HEK293 (cell line): ENCODE data around the gene HOXC11.
A peak's percentile ranks its signal among the peaks of the same experiment; 100 is the strongest.

Source experiments
- CTCF ChIA-PET: fragments of 350-600 bp; formaldehyde crosslinking; extraction: SDS; loops from one replicate; lab custom pipeline; 2021; ENCODE audit warnings: antibody characterized with exemption; lab: Yijun Ruan, JAX
- POLR2A ChIA-PET: fragments of 300-600 bp; formaldehyde crosslinking; extraction: SDS; loops from one replicate; lab custom pipeline; 2020; ENCODE audit warnings: antibody characterized with exemption, inconsistent platforms; lab: Yijun Ruan, JAX
- H3K27ac ChIP-seq: fragments of 200-500 bp; sonication (Bioruptor generic); 2 replicates; pipeline ENCODE4 v1.5.1; 2014; ENCODE audit warnings: low read depth, low read length, control low read depth, inconsistent platforms; ENCODE audit errors: extremely low read depth
- H3K36me3 ChIP-seq, 2 experiments: fragments of 200-500 bp in 1 of 2; sonication (Bioruptor generic) in 1 of 2; 1 replicate in 1 of 2; 2 replicates in 1 of 2; pipeline ENCODE4 v1.5.1; 2014 to 2017; ENCODE audit warnings: inconsistent platforms in 2 of 2, low read length in 2 of 2; ENCODE audit not compliant: control insufficient read depth in 2 of 2, insufficient read depth in 1 of 2
- H3K4me1 ChIP-seq: fragments of 200-500 bp; sonication (Bioruptor generic); 2 replicates; pipeline ENCODE4 v1.5.1; 2014; ENCODE audit warnings: mild to moderate bottlenecking, low read length, inconsistent platforms; ENCODE audit not compliant: control insufficient read depth, insufficient read depth
- H3K4me3 ChIP-seq: 2 replicates; pipeline ENCODE4 v1.5.1; 2011; ENCODE audit warnings: low read depth, mild to moderate bottlenecking, control low read depth, low read length, moderate library complexity
- H3K9me3 ChIP-seq: fragments of 200-500 bp; sonication (Bioruptor generic); 2 replicates; pipeline ENCODE4 v1.5.1; 2014; ENCODE audit warnings: low read depth, low read length, inconsistent platforms; ENCODE audit not compliant: control insufficient read depth, insufficient read depth
- BCL11B ChIP-seq: fragments of 450-650 bp; formaldehyde crosslinking; IDR thresholded peaks from 2 replicates; pipeline ENCODE4 v1.5.1; 2016; ENCODE audit warnings: low read depth, missing biosample characterization, missing genetic modification characterization
- HOXA7 ChIP-seq: sonication (generic); formaldehyde crosslinking; IDR thresholded peaks from 2 replicates; pipeline ENCODE4 v1.8.1; 2022; ENCODE audit warnings: missing genetic modification reagents, borderline replicate concordance
- IKZF3 ChIP-seq: fragments of 450-650 bp; IDR thresholded peaks from 2 replicates; pipeline ENCODE4 v1.5.0; 2018; ENCODE audit warnings: missing biosample characterization, mild to moderate bottlenecking, missing genetic modification characterization, moderate library complexity
- KLF10 ChIP-seq: fragments of 450-650 bp; IDR thresholded peaks from 2 replicates; pipeline ENCODE4 v1.5.1; 2018; ENCODE audit warnings: missing biosample characterization, mild to moderate bottlenecking, missing genetic modification characterization
- PATZ1 ChIP-seq: fragments of 450-650 bp; formaldehyde crosslinking; IDR thresholded peaks from 2 replicates; pipeline ENCODE4 v1.5.1; 2016; ENCODE audit warnings: missing biosample characterization, missing genetic modification characterization
- SP7 ChIP-seq: fragments of 450-650 bp; formaldehyde crosslinking; IDR thresholded peaks from 2 replicates; pipeline ENCODE4 v1.5.1; 2016; ENCODE audit warnings: missing biosample characterization, missing genetic modification characterization
- ZNF114 ChIP-seq: fragments of 450-650 bp; formaldehyde crosslinking; IDR thresholded peaks from 2 replicates; pipeline ENCODE4 v1.5.0; 2017; ENCODE audit warnings: missing biosample characterization, missing genetic modification characterization
- ZNF148 ChIP-seq: fragments of 450-650 bp; formaldehyde crosslinking; IDR thresholded peaks from 2 replicates; pipeline ENCODE4 v1.5.0; 2017; ENCODE audit warnings: missing biosample characterization, missing genetic modification characterization, borderline replicate concordance
- ZNF202 ChIP-seq: fragments of 450-650 bp; formaldehyde crosslinking; IDR thresholded peaks from 2 replicates; pipeline ENCODE4 v1.5.1; 2016; ENCODE audit warnings: missing biosample characterization, missing genetic modification characterization, borderline replicate concordance
- ZNF211 ChIP-seq: fragments of 450-650 bp; formaldehyde crosslinking; IDR thresholded peaks from 2 replicates; pipeline ENCODE4 v1.5.1; 2016; ENCODE audit warnings: low read depth, missing biosample characterization, missing genetic modification characterization
- ZNF24 ChIP-seq: fragments of 450-650 bp; formaldehyde crosslinking; IDR thresholded peaks from 2 replicates; pipeline ENCODE4 v1.5.1; 2016; ENCODE audit warnings: missing biosample characterization, missing genetic modification characterization
- ZNF280D ChIP-seq: fragments of 450-650 bp; formaldehyde crosslinking; IDR thresholded peaks from 2 replicates; pipeline ENCODE4 v1.5.1; 2016; ENCODE audit warnings: missing biosample characterization, missing genetic modification characterization
- ZNF394 ChIP-seq: fragments of 450-650 bp; formaldehyde crosslinking; IDR thresholded peaks from 2 replicates; pipeline ENCODE4 v1.5.1; 2016; ENCODE audit warnings: missing biosample characterization, missing genetic modification characterization, mild to moderate bottlenecking, moderate library complexity, borderline replicate concordance
- ZNF404 ChIP-seq: fragments of 450-650 bp; formaldehyde crosslinking; IDR thresholded peaks from 2 replicates; pipeline ENCODE4 v1.5.1; 2017; ENCODE audit warnings: missing biosample characterization, missing genetic modification characterization
- ZNF530 ChIP-seq: fragments of 450-650 bp; formaldehyde crosslinking; IDR thresholded peaks from 2 replicates; pipeline ENCODE4 v1.5.1; 2016; ENCODE audit warnings: low read depth, missing biosample characterization, missing genetic modification characterization
- ZNF549 ChIP-seq: fragments of 450-650 bp; IDR thresholded peaks from 2 replicates; pipeline ENCODE4 v1.5.1; 2018; ENCODE audit warnings: missing biosample characterization, missing genetic modification characterization, mild to moderate bottlenecking, inconsistent platforms, moderate library complexity
- ZNF704 ChIP-seq: fragments of 450-650 bp; formaldehyde crosslinking; IDR thresholded peaks from 2 replicates; pipeline ENCODE4 v1.5.1; 2016; ENCODE audit warnings: missing biosample characterization, missing genetic modification characterization
- ZNF76 ChIP-seq: fragments of 450-650 bp; formaldehyde crosslinking; IDR thresholded peaks from 2 replicates; pipeline ENCODE4; 2016; ENCODE audit warnings: low read depth, missing biosample characterization, missing genetic modification characterization, borderline replicate concordance

HOXC11 gene

GRCh38 chr12:53983568-53983949 lies 10.6 kb downstream of the HOXC11 start:
- POLR2A ChIA-PET: no interaction called here

GRCh38 chr12:53983950-53984572 lies 11.1 kb downstream of the HOXC11 start:
- H3K27ac ChIP-seq: peak overlapping the region; percentile 47; the same call in 1 of the 2 replicates
- CTCF ChIA-PET: interaction anchor here (1.5 to 5.8 kb wide), 10 partner anchors 9 to 231 kb away, joined by 6 to 88 read pairs (median 12); partner anchors contain the start of genes HOXC9 and SMUG1
- no peak for TF ChIP-seq ZNF704 (tag by site-specific recombination)
- no peak for TF ChIP-seq KLF10 (tag by site-specific recombination)
- TF ChIP-seq PATZ1: no peak
- TF ChIP-seq ZNF114: no peak
- TF ChIP-seq ZNF549 (tag by site-specific recombination): no peak
- no peak for TF ChIP-seq ZNF202 (tag by site-specific recombination)
- no peak for TF ChIP-seq ZNF530
- TF ChIP-seq HOXA7 (CRISPR knock-in tag): no peak
- no peak for TF ChIP-seq SP7 (tag by site-specific recombination)
- TF ChIP-seq ZNF394: no peak
- no peak for TF ChIP-seq ZNF280D (tag by site-specific recombination)
- TF ChIP-seq ZNF24 (tag by site-specific recombination): no peak
- no peak for TF ChIP-seq ZNF404 (tag by site-specific recombination)
- TF ChIP-seq, all 188 proteins: peak for 0
- no peak overlapping the region for H3K4me3 ChIP-seq
- H3K4me1 ChIP-seq: peaks cover 23% of the 10 kb centered on the region
- no peaks in the 10 kb centered on the region for H3K36me3 ChIP-seq
- POLR2A ChIA-PET: interaction anchor here (2.5 kb wide), 1 partner anchor 16 kb away, joined by 16 read pairs; the partner anchor contains the start of gene HOXC9
- no peaks in the 10 kb centered on the region for H3K9me3 ChIP-seq

More at GRCh38 chr12:53983568-53983949, 10.6 kb downstream of the HOXC11 start:
- no peak overlapping the region for H3K4me3 ChIP-seq
- no peaks in the 10 kb centered on the region for H3K36me3 ChIP-seq
- no peak for TF ChIP-seq ZNF211 (tag by site-specific recombination)
- 0 out of 2 replicates have a peak, but pooled peaks have one; percentile 7 for TF ChIP-seq IKZF3 (tag by site-specific recombination)
- TF ChIP-seq ZNF148 (tag by site-specific recombination): no peak
- TF ChIP-seq BCL11B (tag by site-specific recombination): no peak
- TF ChIP-seq ZNF704 (tag by site-specific recombination): no peak
- no peak for TF ChIP-seq ZNF76 (tag by site-specific recombination)
- H3K27ac ChIP-seq: no peak overlapping the region
- peaks cover 24% of the 10 kb centered on the region for H3K4me1 ChIP-seq
- H3K9me3 ChIP-seq: no peaks in the 10 kb centered on the region
- CTCF ChIA-PET: interaction anchor here (5.8 kb wide), 1 partner anchor 231 kb away, joined by 80 read pairs; no protein-coding TSS in a partner anchor
